ENCODE measurements around the gene AIP. TPM values are rescaled to one million over a fixed set of nuclear protein-coding genes. Genes with fewer than 3 reads are reported as not detected.

AIP gene
- total and polyA plus RNA-seq, 9 of the 15 experiments (the other 6 are each of a cell fraction or from before 2014, with no cell fraction given) = 5.2 to 92.5 (median 52.7) TPM

DNA sequence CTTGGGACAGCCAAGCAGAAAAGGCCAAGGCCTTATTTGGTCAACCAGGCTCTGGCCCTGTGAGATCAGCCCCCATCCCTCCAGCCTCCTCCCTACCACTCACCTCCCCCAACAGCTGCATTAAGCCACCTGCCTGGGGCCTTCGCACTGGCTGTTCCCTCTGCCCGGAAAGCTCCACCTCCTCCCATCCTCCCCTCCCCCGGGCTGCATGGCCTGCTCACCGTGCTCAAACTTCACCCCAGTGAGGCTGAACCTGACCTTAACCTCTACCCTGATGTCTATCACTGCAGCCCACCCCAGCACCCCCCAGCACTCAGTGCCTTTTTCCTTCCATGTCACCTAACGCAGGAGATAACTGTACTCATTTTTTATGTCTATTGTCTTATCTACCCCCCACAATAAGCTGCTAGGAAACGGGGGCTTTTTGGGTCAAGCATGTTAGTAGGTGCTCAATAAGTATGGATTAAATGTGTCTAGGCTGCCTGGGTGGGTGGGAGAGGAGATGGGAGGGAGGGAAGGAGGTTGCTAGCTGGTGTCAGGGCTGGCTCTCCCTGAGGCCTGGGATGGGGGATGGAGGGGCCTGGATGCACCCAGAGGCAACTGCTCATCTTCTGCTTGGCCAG is 46.3 kb upstream of the AIP start (continued):
- TF ChIP-seq MTA1 (IDR thresholded peaks at IDR 0.05; ENCODE audit: borderline replicate concordance) (0 out of 2 replicates have a peak, but pooled peaks have one; percentile 49), KAT7 (CRISPR knock-in tag; IDR thresholded peaks at IDR 0.05; ENCODE audit: borderline replicate concordance) (peak; percentile 72), NR2C1 (IDR thresholded peaks at IDR 0.05) (peak; percentile 60), NR2C1 (tag; IDR thresholded peaks at IDR 0.05) (peak; percentile 66)

DNA sequence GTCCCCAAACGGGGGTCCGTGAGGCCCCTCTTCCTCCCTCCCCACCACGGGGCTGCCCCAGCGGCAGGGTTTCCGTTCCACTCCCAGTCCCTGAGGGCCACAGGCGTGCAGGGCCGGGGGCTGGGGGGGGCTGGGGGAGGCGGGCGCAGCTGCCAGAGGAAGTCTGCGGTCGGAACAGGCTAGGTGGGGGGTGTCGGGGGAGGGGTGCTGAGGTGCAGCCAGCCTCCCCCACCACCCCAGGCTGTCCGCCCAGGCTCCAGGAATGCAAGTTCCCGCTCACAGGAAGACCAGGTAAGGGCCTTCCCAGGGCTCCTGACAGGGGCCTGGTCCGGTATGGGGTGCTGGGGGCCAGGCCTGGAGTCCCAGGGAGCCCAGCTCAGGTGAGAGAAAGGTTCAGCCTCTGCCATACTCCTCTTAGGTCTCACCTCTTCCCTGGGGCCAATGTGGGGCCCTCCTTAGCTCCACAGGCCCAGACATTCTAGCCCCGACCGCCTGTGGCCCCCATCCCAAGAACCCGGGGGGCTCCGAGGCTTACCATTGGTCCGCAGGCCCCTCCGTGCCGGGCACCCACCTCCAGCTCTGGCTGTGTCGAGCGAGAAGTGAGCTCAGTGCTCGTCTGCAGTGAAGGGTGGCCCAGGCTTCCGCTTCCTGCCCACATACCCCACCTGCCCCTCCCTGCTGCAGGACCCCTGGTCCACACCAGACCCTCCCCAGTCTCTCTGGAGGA is 45.6 kb upstream of the AIP start, which contains the start of gene PTPRCAP:
TSS of gene PTPRCAP (minus strand) at position 601 of the 727 bp plus-strand sequence. CDS start at position 538, 63 bp downstream.
- Histone ChIP-seq H3K4me3 (no peak within 1 kb of the TSS), H3K4me1 (replicated peaks in 1 of 2; ENCODE audit: control insufficient read depth in 2 of 2, insufficient read depth in 2 of 2, low read length in 2 of 2) (peaks cover 16 to 91% of the 10 kb centered on the region in 2 experiments), H3K4me2 (ENCODE audit: insufficient read depth, low read length) (peak within 1 kb of the TSS; percentile 1; the same call in 1 of the 2 replicates), H3K9me1 (ENCODE audit: control insufficient read depth, insufficient read depth, low read length) (peaks cover 4% of the 10 kb centered on the region), H3K27ac (ENCODE audit: extremely low read depth, low read depth, low read length) (peak within 1 kb of the TSS; percentile 86), H3K9ac (ENCODE audit: insufficient read depth in 1 of 2, low read depth in 2 of 2, low read length in 2 of 2) (peak within 1 kb of the TSS; percentile 13 to 87; a peak in 3 of 4 replicates), H3K27me3 (ENCODE audit: control insufficient read depth in 2 of 2, insufficient read depth in 2 of 2, low read length in 2 of 2) (no peaks in the 10 kb centered on the region), H2AFZ (ENCODE audit: low read depth, low read length) (no peak within 1 kb of the TSS), H3K36me3 (ENCODE audit: control insufficient read depth, insufficient read depth, low read length) (peaks cover 89% of the 10 kb centered on the region; the same call in 2 of the 3 replicates), H4K20me1 (replicated peaks; ENCODE audit: control insufficient read depth, insufficient read depth, low read length) (no peaks in the 10 kb centered on the region), H3K79me2 (ENCODE audit: control insufficient read depth, insufficient read depth, low read length) (no peaks in the 10 kb centered on the region; the same call in 1 of the 3 replicates), H3K9me3 (replicated peaks; ENCODE audit: control insufficient read depth, insufficient read depth, low read depth, low read length) (no peaks in the 10 kb centered on the region)
- FAIRE-seq (no peak), DNase-seq (ENCODE audit: extremely low read depth in 1 of 4, low spot score in 3 of 4) (peak; percentile 61 to 70 (median 64)), ATAC-seq (peak; percentile 46)
- no TSS peak for BruUV-seq (replicated peaks)
- intact Hi-C loops (cut with micrococcal nuclease) = no loop called here
- POLR2A ChIA-PET = interaction anchor here (0.6 to 3.0 kb wide), 8 partner anchors 8 to 61 kb away, joined by 3 to 21 read pairs (median 4); partner anchors contain the start of gene RPS6KB2
- CTCF ChIA-PET (ENCODE audit: low intra/inter-chr PET ratio) = no interaction called here
- 83% methylated on average over 12 of the region's 26 CpGs for WGBS (ENCODE audit: insufficient coverage, low coverage, missing lambda C conversion rate)
- in situ Hi-C loops (cut with MboI) = no loop called here
- TF ChIP-seq, protein P1, sequence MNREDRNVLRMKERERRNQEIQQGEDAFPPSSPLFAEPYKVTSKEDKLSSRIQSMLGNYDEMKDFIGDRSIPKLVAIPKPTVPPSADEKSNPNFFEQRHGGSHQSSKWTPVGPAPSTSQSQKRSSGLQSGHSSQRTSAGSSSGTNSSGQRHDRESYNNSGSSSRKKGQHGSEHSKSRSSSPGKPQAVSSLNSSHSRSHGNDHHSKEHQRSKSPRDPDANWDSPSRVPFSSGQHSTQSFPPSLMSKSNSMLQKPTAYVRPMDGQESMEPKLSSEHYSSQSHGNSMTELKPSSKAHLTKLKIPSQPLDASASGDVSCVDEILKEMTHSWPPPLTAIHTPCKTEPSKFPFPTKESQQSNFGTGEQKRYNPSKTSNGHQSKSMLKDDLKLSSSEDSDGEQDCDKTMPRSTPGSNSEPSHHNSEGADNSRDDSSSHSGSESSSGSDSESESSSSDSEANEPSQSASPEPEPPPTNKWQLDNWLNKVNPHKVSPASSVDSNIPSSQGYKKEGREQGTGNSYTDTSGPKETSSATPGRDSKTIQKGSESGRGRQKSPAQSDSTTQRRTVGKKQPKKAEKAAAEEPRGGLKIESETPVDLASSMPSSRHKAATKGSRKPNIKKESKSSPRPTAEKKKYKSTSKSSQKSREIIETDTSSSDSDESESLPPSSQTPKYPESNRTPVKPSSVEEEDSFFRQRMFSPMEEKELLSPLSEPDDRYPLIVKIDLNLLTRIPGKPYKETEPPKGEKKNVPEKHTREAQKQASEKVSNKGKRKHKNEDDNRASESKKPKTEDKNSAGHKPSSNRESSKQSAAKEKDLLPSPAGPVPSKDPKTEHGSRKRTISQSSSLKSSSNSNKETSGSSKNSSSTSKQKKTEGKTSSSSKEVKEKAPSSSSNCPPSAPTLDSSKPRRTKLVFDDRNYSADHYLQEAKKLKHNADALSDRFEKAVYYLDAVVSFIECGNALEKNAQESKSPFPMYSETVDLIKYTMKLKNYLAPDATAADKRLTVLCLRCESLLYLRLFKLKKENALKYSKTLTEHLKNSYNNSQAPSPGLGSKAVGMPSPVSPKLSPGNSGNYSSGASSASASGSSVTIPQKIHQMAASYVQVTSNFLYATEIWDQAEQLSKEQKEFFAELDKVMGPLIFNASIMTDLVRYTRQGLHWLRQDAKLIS (CRISPR knock-in tag; IDR thresholded peaks at IDR 0.05) = peak; percentile 26; the same call in 1 of the 2 replicates
- TF ChIP-seq POLR2B (IDR thresholded peaks at IDR 0.05; ENCODE audit: low read depth, partially characterized antibody) = peak; percentile 19
- peak; percentile 21; the same call in 1 of the 2 replicates for TF ChIP-seq MYNN (IDR thresholded peaks at IDR 0.05)
- no peak for TF ChIP-seq MYNN (CRISPR knock-in tag; IDR thresholded peaks at IDR 0.05)
- TF ChIP-seq POLR2AphosphoS5 (IDR thresholded peaks at IDR 0.05; ENCODE audit: control insufficient read depth, insufficient read depth, low read depth, low read length) = peak; percentile 35; the same call in 1 of the 2 replicates
- TF ChIP-seq CREM (IDR thresholded peaks at IDR 0.05; ENCODE audit: low read depth) = no peak
- no peak for TF ChIP-seq GTF2F1 (IDR thresholded peaks at IDR 0.05; ENCODE audit: low read depth, low read length)
- TF ChIP-seq SAFB (IDR thresholded peaks at IDR 0.05; ENCODE audit: borderline replicate concordance, low read depth, low read length) = no peak
- TF ChIP-seq, protein P2, sequence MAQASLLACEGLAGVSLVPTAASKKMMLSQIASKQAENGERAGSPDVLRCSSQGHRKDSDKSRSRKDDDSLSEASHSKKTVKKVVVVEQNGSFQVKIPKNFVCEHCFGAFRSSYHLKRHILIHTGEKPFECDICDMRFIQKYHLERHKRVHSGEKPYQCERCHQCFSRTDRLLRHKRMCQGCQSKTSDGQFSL (CRISPR knock-in tag; IDR thresholded peaks at IDR 0.05) = peak; percentile 80; the same call in 1 of the 2 replicates
- TF ChIP-seq, protein P2 (tag; IDR thresholded peaks at IDR 0.05) = peak in 1 of 2 experiments; percentile 56; a peak in 1 of 4 replicates

Measured in K562 (cell line).